HG03520 (cell line): ENCODE data around the gene ST6GAL1.
"Not testable (repeated sequence)": the region's sequence is repeated elsewhere in the genome, so short reads cannot be mapped to it uniquely, and the experiment has no call there.

Source experiments
- ATAC-seq: cut with Tn5 transposase; IDR thresholded peaks from one replicate; pipeline ENCODE4 v1.9.1; 2021; ENCODE audit warnings: mild to moderate bottlenecking, moderate library complexity; ENCODE audit not compliant: unreplicated experiment

Gene ST6GAL1

DNA sequence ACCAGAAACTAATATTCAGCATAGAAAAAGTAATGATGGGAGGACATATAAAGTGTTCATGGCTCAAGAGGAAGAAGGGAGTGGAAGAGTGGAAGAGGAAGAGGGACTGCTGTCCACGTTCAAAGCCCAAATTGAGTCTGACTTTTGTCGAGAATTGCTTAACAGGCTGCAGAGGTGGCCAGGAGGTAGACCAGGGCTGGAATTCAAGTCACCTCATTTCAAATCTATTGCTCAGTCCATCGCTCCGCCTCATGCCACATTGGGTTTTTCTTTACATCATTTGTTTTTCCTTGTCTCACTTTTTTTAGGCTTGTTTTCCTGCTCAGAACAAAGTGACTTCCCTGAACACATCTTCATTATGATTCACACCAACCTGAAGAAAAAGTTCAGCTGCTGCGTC is 112.0 kb downstream of the ST6GAL1 start:
- no peak for ATAC-seq

DNA sequence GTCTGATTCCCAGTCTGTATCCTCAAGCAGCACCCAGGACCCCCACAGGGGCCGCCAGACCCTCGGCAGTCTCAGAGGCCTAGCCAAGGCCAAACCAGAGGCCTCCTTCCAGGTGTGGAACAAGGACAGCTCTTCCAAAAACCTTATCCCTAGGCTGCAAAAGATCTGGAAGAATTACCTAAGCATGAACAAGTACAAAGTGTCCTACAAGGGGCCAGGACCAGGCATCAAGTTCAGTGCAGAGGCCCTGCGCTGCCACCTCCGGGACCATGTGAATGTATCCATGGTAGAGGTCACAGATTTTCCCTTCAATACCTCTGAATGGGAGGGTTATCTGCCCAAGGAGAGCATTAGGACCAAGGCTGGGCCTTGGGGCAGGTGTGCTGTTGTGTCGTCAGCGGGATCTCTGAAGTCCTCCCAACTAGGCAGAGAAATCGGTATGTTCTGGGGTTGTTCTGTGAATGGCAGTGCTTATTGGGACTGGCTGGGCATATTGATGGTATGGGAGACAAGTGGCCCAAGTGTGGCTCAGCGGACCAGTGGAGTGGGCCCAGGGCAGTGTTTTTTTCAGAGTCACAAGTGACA is 112.6 kb downstream of the ST6GAL1 start:
- ATAC-seq, result no peak

DNA sequence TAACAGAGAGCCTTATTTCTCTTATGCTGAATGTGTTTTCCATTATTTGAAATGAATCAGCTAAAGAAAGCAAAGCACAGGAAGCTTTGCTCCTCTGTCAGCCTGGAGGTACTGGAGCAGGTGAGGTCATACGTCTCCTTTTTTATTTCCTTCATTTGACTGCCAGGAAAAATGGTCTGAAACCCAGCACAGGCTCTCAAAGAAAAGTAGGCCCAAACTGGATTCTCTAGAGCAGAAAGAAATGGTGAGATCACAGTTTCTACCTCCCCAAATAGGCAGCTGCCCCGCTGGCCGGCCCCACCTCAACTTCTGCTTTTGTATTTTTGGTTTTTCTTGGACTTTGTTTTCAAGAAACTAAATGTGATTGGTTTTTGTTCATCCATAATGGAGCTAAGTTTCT is 113.9 kb downstream of the ST6GAL1 start:
- peak; percentile 70 for ATAC-seq

DNA sequence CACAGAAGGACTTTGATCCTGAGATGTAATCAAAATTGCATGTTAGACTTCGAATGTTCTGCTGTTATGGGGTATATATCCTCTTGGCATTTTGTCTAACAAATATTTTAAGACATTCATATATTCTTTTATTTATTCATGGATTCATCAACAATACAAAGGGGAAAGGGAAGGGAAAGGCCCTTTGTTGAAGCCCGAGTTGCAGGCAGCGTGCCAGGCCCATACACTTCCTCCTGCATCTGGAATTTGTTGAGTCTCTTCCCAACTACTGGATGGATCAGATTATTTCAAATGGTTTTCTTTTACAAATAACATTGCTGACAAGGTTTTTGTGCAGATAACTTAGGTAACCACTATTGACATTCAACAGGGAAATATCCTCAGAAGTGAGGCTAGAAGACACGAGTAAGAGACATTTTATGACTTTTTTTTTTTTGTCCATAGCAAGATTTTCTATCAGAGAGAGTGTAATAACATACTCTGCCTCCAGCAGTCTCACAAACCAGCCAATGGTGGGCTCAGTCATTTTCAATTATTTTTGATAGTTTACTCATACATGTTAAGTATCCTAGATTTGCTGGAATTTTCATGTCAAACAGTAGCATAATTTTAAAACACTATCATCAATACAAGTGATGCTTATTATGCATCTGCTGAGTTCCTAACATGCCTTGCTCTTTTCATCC is 114.7 kb downstream of the ST6GAL1 start:
- no peak for ATAC-seq

DNA sequence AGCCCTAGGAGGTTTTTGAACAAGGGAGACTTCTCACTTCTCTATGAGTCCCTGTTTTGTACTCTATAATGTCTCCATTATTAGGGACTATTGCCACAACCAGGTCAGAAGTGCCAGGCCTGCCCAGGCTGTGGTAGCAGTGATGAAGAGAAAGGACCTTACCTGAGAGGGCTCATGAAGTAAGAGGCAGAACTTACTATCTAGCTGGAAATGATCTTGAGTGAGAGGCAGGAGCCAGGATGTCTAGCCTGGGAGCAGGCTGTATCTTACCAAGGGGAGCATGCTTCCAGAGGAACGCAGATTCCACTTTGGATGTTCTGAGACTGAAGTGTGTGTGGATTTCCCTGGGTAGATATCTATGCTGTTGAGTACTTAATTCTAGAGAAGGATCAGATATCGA is 115.7 kb downstream of the ST6GAL1 start:
- ATAC-seq, result no peak

DNA sequence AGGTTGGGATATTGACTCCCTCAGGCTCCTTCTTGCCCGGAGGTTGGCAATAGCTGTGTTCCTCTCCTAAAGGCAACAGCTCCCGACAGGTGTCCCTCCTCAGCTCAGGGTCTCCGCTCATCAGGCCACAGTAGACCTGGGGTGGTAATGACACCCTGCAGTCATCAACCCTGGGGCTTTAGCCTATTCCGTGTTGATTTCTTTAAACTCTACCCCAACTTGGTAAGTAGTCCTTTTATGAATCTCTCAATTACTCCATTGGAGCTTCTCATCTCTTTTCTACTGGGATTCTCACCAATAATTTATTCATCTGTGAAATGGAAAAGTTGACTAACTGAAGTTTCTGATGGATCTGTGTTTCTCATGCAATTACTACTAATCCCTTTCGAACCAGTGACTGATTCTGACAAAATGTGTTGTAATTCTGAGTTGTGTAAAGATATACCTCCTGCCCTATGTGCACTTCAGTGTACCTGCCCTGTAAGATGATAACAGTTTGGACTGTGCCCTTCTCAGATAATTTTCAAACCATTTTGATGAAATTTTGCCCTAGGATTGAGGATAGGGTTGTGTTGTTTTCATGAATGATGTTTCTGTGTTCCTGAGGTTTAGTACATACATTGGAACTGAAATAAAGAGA is 119.3 kb downstream of the ST6GAL1 start:
- ATAC-seq, result no peak

DNA sequence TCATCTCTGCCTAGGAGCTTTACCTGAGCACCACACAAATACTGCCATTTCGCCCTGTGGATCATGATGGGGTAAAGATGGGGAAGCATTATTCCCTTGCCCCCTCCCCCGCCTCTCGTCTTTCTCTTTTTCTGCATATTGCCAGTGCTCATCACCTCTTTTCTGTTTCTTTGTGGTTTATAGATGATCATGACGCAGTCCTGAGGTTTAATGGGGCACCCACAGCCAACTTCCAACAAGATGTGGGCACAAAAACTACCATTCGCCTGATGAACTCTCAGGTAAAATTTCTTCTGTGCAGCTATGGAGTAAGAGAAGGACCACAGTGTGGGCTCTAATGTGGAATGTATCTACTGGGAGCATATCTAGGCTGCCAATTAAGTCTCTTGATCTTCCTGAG is 120.7 kb downstream of the ST6GAL1 start:
- no peak for ATAC-seq

DNA sequence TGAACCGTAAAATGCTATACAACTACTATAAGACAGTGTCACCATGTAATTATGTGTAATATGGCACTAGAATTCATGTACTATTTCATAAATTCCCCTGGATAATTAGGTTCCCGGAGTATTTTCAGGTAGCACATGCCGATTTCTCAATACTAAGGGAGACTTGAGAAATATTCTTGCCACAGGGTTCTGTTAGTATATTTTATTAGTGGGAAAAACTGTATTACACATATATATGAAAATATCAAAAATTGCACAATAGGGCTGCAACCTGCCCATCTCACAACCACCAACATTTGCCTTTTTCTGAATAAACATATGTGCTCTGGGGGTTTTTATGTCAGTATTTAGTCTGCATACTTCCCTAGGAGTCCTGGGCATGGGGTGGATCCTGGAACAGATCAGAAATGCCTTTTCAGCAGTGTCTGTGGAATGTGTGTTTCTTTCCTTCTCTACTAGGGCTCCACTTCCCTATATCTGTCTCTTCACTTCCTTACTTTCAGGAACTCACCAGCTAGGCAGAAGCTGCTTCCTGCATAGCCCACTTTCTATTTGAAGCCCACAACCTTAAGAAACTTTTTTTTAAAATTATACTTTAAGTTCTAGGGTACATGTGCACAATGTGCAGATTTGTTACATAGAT is 121.5 kb downstream of the ST6GAL1 start:
- no peak for ATAC-seq

DNA sequence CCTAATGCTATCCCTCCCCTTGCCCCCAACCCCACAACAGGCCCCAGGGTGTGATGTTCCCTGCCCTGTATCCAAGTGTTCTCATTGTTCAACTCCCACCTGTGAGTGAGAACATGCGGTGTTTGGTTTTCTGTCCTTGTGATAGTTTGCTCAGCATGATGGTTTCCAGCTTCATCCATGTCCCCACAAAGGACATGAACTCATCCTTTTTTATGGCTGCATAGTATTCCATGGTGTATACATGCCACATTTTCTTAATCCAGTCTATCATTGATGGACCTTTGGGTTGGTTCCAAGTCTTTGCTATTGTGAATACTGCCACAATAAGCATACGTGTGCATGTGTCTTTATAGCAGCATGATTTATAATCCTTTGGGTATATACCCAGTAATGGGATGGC is 122.1 kb downstream of the ST6GAL1 start:
- not testable (repeated sequence) for ATAC-seq

DNA sequence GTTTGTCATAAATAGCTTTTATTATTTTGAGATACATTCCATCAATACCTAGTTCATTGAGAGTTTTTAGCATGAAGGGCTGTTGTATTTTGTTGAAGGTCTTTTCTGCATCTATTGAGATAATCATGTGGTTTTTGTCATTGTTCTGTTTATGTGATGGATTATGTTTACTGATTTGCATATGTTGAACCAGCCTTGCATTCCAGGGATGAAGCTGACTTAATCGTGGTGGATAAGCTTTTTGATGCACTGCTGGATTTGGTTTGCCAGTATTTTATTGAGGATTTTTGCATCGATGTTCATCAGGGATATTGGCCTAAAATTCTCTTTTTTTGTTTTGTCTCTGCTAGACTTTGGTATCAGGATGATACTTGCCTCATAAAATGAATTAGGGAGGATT is 124.1 kb downstream of the ST6GAL1 start:
- not testable (repeated sequence) for ATAC-seq

DNA sequence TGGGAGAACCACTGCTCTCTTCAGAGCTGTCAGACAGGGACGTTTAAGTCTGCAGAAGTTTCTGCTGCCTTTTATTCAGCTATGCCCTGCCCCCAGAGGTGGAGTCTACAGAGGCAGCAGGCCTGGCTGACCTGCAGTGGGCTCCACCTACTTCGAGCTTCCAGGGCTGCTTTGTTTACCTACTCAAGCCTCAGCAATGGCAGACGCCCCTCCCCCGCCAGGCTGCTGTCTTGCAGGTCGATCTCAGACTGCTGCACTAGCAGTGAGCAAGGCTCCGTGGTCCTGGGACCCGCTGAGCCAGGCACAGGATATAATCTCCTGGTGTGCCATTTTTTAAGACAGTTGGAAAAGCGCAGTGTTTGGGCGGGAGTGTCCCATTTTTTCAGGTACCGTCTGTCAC is 127.5 kb downstream of the ST6GAL1 start:
- not testable (repeated sequence) for ATAC-seq

DNA sequence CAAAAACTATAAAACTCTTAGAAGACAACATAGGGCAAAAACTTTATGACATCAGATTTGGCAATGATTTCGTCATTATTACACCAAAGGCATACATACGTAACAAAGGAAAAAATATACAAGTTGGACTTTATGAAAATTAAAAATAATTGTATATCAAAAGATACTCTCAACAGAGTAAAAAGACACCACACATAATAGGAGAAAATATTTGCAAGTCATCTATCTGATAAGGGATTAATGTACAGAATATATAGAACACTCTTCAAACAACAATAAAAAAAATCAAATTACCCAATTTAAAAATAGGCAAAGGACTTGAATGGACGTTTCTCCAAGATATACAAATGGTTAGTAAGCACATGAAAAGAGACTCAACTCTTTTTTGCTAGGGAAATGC is 131.4 kb downstream of the ST6GAL1 start:
- no peak for ATAC-seq

DNA sequence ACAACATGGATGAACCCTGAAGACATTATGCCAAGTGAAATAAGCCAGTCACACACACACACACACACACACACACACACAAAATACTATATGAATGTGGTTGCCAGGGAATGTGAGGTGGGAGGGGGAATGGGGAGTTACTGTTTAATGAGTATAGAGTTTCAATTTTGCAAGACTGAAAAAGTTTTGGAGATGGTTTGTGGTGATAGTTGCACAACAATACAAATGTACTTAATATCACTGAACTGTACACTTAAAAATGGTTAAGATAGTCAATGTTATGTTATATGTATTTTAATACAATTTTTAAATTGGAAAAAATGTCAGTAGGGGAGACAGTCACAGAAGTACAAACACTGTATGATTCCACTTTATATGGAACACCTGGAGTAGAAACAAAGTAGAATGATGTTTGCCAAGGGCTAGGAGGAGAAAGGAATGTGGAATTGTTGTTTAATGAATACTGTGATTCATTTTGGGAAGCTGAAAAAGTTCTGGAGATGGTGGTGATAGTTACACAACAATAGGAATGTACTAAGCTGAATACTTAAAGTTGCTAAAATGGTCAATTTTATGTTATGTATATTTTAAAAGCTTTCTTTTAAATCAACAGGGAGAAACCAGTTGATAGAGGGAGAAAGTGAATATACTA is 132.3 kb downstream of the ST6GAL1 start:
- no peak for ATAC-seq

DNA sequence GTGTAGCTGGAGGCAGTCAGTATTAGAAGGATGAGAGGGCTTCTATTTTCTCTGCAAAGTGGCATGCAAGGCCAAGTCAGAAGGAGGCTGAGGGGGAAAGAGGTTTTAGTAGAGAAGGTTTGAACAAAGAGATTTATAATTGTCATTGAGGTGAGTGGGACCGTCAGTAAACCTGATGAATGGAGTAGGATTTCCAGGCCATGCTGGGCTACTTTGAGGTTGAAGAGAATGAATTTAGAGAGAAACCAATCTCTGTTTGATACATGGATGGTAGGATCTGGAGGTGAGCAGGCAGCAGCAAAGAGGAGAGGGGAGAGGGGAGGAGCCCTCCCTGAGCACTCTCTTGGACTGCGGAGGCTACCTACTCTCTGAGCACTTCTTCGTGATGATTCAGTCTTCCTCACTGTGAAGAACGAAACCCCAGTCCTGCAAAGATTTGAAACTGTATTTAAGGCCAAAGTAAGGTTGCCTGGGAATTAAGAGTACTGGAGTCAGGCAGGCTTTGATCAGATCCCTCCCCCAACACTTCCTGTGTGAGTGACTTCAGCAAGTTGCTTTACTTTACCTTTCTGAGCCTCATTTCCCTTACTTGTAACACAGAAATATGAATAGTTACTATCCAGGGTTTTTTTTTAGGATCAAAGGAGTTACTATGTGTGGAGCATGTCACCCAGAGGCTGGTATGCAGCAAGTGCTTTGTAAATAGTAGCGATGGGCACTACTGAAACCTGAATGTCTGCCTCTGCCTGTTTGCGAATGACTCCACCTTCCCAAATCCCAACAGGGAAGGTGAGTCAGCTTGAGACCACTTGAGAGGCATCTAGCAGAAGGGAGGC is 133.2 kb downstream of the ST6GAL1 start:
- no peak for ATAC-seq

DNA sequence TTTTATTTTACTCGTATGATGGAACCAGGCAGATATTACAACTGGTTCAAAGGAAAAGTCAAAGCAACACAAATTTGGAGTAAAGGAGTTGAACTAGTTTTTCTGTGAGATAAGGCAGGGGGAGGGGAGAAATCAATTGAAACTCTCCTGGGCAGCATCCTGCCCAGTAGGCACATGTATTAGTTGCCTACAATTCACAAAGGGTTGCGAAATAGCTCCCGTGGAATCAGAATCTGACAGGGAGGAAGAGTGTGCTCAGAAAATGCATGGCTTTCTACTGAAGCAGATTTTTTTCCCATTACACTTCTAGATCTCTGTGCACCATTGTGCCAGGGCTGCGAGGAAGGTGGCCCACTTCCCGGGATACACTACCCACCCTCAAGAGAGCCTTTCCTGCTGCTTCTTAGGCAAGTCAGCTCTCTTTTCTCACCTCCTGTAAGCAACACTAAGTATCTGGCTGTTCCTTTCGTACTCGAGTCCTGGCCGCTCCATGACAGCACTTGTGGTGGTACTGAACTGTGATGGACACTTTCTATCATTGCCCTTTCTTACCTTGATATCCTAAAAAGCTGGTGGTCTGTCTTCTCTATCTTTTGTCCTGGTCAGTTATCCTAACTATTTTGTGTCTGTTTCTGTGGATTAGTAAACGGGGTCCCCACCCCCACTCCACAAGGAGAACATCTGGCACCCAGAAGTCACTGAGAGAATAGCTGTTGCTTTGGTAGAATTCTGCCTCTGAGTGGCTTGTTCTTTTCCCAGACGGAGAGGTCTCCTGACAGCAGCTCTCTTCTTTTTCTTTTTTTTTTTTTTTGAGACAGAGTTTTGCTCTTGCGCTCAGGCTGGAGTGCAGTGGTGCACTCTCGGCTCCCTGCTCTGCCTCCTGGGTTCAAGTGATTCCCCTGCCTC is 134.1 kb downstream of the ST6GAL1 start:
- peak; percentile 1 for ATAC-seq

DNA sequence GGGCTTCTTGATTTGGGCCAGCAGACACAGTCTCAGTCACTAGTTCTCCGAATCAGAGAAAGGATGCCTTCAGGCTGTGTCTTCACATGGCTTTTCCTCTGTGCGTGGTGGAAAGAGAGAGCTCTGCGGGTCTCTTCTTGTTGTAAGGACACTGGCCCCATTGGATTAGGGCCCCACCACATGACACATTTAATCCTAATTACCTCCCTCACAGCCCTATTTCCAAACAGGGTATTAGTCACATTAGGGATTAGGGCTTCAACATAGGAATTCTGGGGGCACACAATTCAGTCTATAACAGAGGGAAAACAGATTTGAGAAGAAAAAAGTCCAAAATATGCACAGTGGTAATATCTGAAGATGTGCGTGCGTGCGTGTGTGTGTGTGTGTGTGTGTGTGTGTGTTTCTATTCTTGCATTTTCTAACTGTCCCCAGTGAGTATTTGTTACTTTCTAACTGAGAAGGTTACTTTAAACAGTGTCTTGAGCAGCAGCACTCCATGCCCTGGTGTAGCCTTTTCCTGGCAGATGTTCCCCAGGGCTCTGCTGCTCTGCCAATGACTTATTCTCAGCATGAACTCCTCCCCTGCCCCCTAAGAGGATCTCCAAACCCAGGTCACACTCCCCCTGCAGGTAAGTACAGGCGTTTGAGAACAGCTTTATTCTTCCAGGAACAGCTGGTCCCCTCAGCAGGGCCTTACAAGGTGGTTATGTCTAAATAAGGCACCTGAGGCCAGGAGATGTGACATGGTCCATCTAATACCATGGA is 136.1 kb downstream of the ST6GAL1 start:
- ATAC-seq, result peak; percentile 33

DNA sequence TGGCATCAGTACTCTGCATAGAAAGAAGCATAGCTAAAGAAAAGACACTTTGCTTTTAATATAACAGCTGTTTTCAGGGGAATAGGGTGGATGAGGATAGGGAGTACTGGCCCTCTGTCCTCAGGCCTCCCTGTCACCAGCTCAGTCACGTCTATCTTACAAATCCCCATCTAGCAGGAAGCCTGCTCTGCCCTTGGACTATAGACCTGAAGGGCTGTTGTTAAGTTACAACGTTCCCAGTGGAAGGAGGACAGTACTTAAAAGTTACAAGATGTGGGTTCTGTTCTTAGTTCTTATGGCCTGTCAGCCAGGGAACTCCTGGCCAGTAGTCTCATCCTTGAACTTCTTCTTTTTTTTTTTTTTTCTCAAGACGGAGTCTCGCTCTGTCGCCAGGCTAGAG is 138.5 kb downstream of the ST6GAL1 start:
- no peak for ATAC-seq

DNA sequence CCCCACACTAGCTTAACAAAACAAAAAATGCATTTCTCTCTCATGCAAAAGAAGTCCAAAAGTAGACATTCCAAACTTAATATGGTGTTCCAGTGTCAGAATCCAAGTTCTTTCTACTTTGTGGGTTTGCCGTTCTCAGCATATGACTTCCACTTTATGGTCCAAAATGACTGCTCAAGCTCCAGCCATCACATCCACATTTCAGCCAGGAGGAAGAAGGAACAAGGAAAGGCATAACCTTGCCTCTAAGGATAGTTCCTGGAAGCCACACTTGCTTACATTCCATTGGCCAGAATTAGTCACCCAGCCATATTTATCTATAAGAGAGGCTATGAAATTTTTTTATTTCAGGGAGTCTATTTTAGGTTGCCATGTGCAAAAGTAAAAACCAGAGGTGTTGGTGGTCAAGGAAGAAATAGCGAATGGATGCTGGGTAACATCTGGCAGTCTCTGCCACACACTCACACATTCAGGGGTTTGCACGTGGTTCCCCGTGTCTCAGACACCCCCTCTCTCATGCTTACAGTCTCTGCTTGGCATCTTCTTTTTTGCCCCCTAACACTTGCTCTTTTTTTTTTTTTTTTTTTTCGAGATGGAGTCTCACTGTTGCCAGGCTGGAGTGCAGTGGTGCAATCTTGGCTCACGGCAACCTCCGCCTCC is 139.7 kb downstream of the ST6GAL1 start:
- no peak for ATAC-seq
